Spleen (tissue), 11 donors: Measurements from ENCODE around the gene FAM107B. TPM values are rescaled to one million over a fixed set of nuclear protein-coding genes. Genes with fewer than 3 reads are reported as not detected.

Source experiments
- DNase-seq: peaks from one replicate; pipeline ENCODE4 v3.0.0-alpha.2; 2020
- H3K27ac ChIP-seq, 8 donors: fragments of 200-600 bp; sonication (generic) in 7 of 8; 1 replicate in 4 of 8; 2 replicates in 4 of 8; pipeline versions ENCODE4 v1.5.0 to v1.8.0; 2016 to 2021; ENCODE audit warnings: inconsistent platforms in 4 of 8, mild to moderate bottlenecking in 4 of 8, moderate library complexity in 1 of 8
- H3K27me3 ChIP-seq, 7 donors: fragments of 200-600 bp; sonication (generic) in 6 of 7; replicated peaks in 1 of 7; 1 replicate in 4 of 7; 2 replicates in 3 of 7; pipeline versions ENCODE4 v1.5.0 to v1.8.0; 2016 to 2021; ENCODE audit warnings: inconsistent platforms in 3 of 7, mild to moderate bottlenecking in 1 of 7
- H3K36me3 ChIP-seq, 6 donors: fragments of 200-600 bp; sonication (generic) in 5 of 6; 1 replicate in 4 of 6; 2 replicates in 2 of 6; pipeline versions ENCODE4 v1.5.0 to v1.8.0; 2016 to 2021; ENCODE audit warnings: inconsistent platforms in 2 of 6
- H3K4me1 ChIP-seq, 6 donors: fragments of 200-600 bp; sonication (generic) in 5 of 6; 1 replicate in 3 of 6; 2 replicates in 3 of 6; pipeline versions ENCODE4 v1.5.0 to v1.8.0; 2016 to 2021; ENCODE audit warnings: inconsistent platforms in 3 of 6
- H3K4me3 ChIP-seq, 8 donors: fragments of 200-600 bp; sonication (generic) in 7 of 8; 1 replicate in 4 of 8; 2 replicates in 4 of 8; pipeline versions ENCODE4 v1.5.0 to v1.8.0; 2016 to 2021; ENCODE audit warnings: inconsistent platforms in 4 of 8, mild to moderate bottlenecking in 4 of 8, moderate library complexity in 2 of 8
- H3K9me3 ChIP-seq, 8 donors: fragments of 200-600 bp; sonication (generic) in 7 of 8; 1 replicate in 4 of 8; 2 replicates in 4 of 8; pipeline versions ENCODE4 v1.5.0 to v1.8.0; 2016 to 2021; ENCODE audit warnings: inconsistent platforms in 4 of 8
- POLR2A ChIP-seq, 3 donors: fragments of 450-650 bp; IDR thresholded peaks; one replicate each; pipeline ENCODE4 v1.5.1; 2017; ENCODE audit warnings: antibody characterized with exemption in 3 of 3, mild to moderate bottlenecking in 1 of 3
- POLR2AphosphoS5 ChIP-seq, 3 donors: sonication (generic); formaldehyde crosslinking; IDR thresholded peaks; one replicate each; pipeline ENCODE4 v1.5.1; 2017; ENCODE audit warnings: antibody characterized with exemption in 3 of 3
- WGBS, 5 donors: extraction: QIAGEN DNeasy Blood & Tissue Kit in 3 of 5; methylation state at CpG; one replicate each; pipeline versions ENCODE4 v1.1.5 to v1.1.7; 2013 to 2018; 5-methylcytosine and 5-hydroxymethylcytosine counted together
- intact Hi-C: fragments of 100-400 bp; cut with DNase I; formaldehyde crosslinking; loops from one replicate; pipeline ENCODE4 v1.15.0; 2023; ENCODE audit warnings: low total_unique reads
- polyA plus RNA-seq, 3 donors: library from polyadenylated mRNA; stranded (reverse); fragments of 200-250 nt; gene quantifications; one replicate each; pipeline ENCODE4 v1.2.1, GENCODE V29; 2013
- total RNA-seq, 7 donors: library from RNA; depleted of rRNA in 3 of 7; stranded (reverse); fragments of >200 nt in 3 of 7; fragmentation: NEBNext Ultra II Directional in 4 of 7; extraction: Animal tissue kit (Norgen Biotek cat#: 25700) in 4 of 7; gene quantifications; one replicate each; pipeline versions ENCODE4 v1.1.0 to v1.2.1, GENCODE V29; 2016 to 2021
- TF ChIP-seq, protein P1 (sequence below), 11 experiments: fragments of 200-600 bp in 7 of 11; fragments of 450-650 bp in 4 of 11; sonication (generic) in 4 of 11; IDR thresholded peaks in 8 of 11; conservative IDR thresholded peaks in 3 of 11; 1 replicate in 7 of 11; 2 replicates in 4 of 11; pipeline versions ENCODE4 v1.4.0 to v1.8.0; 2016 to 2021; ENCODE audit warnings: antibody characterized with exemption in 11 of 11, inconsistent platforms in 4 of 11, mild to moderate bottlenecking in 1 of 11
- donor health status: healthy with polysubstance abuse.
- donor health status: DM: no; HTN: no; CAD: no; lungs with moderate emphysema.
- donor health status: DM: no; HTN: no; CAD: no.
- donor health status: Bipolar disorder and iron deficiency.
- donor health status: healthy.
- donor health status: DM: no; HTN: no; CAD: no.
- donor health status: DM: yes; HTN: yes; CAD: no.

Gene FAM107B
- total and polyA plus RNA-seq, 10 donors, result 40.1 to 115 (median 75.5) TPM

DNA sequence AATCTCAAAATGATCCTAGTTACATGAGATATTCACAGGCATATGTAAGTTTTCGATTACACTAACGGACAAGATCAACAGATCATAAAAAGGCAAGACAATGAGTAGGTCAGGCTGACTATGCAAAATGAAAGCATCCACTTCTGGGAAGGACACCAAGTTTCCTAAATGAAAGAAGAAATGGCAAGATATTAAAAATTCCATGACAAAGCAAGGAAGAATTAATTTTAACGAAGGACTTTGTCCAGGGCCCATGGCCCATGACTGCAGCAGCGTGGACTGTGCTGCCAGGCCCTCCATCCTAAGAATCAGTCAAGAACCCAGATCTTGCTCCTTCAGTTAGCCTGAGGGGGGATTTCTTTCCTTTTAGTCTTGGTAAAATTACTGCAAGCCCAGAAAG is 261.6 kb downstream of the FAM107B start:
- Histone ChIP-seq H3K9me3 (peaks cover 0 to 13% (median 10%) of the 10 kb centered on the region in 8 donors), H3K27me3 (no peaks in the 10 kb centered on the region), H3K36me3 (peaks cover 0 to 71% (median 13%) of the 10 kb centered on the region in 6 donors), H3K4me1 (peaks cover 0 to 4% (median under 1%) of the 10 kb centered on the region in 6 donors), H3K27ac (no peak overlapping the region), H3K4me3 (no peak overlapping the region)
- intact Hi-C loops, result no loop called here
- WGBS, 5 donors, result 74 to 87% (median 81%) methylated on average over 4 of the region's 4 CpGs
- DNase-seq, result no peak
- TF ChIP-seq, protein P1, sequence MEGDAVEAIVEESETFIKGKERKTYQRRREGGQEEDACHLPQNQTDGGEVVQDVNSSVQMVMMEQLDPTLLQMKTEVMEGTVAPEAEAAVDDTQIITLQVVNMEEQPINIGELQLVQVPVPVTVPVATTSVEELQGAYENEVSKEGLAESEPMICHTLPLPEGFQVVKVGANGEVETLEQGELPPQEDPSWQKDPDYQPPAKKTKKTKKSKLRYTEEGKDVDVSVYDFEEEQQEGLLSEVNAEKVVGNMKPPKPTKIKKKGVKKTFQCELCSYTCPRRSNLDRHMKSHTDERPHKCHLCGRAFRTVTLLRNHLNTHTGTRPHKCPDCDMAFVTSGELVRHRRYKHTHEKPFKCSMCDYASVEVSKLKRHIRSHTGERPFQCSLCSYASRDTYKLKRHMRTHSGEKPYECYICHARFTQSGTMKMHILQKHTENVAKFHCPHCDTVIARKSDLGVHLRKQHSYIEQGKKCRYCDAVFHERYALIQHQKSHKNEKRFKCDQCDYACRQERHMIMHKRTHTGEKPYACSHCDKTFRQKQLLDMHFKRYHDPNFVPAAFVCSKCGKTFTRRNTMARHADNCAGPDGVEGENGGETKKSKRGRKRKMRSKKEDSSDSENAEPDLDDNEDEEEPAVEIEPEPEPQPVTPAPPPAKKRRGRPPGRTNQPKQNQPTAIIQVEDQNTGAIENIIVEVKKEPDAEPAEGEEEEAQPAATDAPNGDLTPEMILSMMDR (IDR thresholded peaks at IDR 0.05 in 8 of 11, conservative IDR thresholded peaks at IDR 0.05 in 3 of 11), result no peak
- no peak for TF ChIP-seq POLR2AphosphoS5 (IDR thresholded peaks at IDR 0.05)
- TF ChIP-seq POLR2A (IDR thresholded peaks at IDR 0.05), result no peak

DNA sequence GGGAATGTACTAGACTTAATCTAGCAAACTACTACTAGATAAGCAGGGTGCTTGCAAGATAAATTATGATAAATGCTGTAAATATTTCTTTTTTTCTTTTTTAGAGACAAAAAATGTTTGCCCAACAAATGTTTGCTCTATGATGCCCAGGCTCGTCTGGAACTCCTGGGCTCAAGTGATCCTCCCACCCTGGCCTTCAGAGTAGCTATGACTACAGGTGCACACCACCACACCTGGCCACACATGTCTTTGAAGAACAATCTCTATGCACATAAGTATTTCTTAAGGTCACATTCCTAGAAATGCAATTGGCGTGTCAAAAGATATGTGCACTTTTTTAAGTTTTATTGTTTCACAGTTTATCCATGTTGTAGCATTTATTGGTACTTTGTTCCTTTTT is 264.4 kb downstream of the FAM107B start:
- WGBS, 5 donors, result 67 to 94% (median 70%) methylated on average over 2 of the region's 2 CpGs
- Histone ChIP-seq H3K9me3 (peaks cover 0 to 13% (median 9%) of the 10 kb centered on the region in 8 donors), H3K36me3 (peaks cover 0 to 49% (median 9%) of the 10 kb centered on the region in 6 donors), H3K27ac (no peak overlapping the region), H3K27me3 (no peaks in the 10 kb centered on the region), H3K4me1 (peaks cover 0 to 19% (median 10%) of the 10 kb centered on the region in 6 donors), H3K4me3 (no peak overlapping the region)
- TF ChIP-seq POLR2AphosphoS5 (IDR thresholded peaks at IDR 0.05) (no peak), POLR2A (IDR thresholded peaks at IDR 0.05) (no peak)
- TF ChIP-seq, protein P1 (IDR thresholded peaks at IDR 0.05 in 8 of 11, conservative IDR thresholded peaks at IDR 0.05 in 3 of 11), result no peak
- intact Hi-C loops, result no loop called here
- no peak for DNase-seq

DNA sequence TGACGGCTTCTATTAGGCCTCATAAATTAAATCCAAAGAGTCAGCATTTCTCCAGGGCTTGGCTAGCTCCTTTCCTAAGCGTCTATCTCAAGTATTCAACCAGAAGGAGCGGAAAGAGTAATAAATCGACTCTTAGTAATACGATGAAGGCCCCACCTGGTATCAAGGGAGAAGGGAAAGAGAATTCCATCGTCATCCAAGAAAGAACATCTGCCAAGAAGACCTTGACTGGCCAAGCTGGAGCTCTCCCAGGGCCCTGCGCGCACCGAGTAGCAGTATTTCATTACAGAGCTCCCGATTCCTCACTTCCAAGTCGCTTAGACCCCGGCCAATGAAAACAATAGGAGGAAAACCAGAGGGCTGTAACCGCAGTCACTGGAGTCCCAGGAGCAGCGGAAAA is 266.0 kb downstream of the FAM107B start:
- no peak for DNase-seq
- H3K27ac ChIP-seq, result no peak overlapping the region
- H3K4me1 ChIP-seq, result peaks cover 0 to 19% (median 10%) of the 10 kb centered on the region in 6 donors
- peaks cover 0 to 13% (median 9%) of the 10 kb centered on the region in 8 donors for H3K9me3 ChIP-seq
- no peak overlapping the region for H3K4me3 ChIP-seq
- no peaks in the 10 kb centered on the region for H3K27me3 ChIP-seq
- intact Hi-C loops, result no loop called here
- TF ChIP-seq, protein P1 (IDR thresholded peaks at IDR 0.05 in 8 of 11, conservative IDR thresholded peaks at IDR 0.05 in 3 of 11), result no peak
- TF ChIP-seq POLR2AphosphoS5 (IDR thresholded peaks at IDR 0.05) (no peak), POLR2A (IDR thresholded peaks at IDR 0.05) (no peak)
- WGBS, 5 donors, result 92 to 98% (median 97%) methylated on average over 14 of the region's 14 CpGs
- H3K36me3 ChIP-seq, result peaks cover 0 to 49% (median 9%) of the 10 kb centered on the region in 6 donors

DNA sequence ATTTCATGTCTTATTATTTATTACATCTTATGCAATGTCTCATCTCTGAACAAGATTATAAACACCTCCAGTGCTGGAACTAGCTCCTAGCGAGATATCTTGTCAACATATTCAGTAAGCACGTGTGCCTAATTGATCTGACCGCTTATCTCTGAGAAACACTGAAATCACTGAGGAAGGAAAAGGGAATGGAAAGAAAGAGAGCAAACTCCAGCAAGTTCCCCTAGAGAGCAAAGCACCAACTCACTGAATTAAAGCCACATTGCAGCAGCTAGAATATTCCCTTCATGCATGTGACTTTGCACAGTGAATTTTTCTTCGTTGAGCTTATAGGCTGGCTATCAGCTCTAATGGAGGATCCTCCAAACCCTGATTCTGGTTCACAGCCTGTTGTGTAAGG is 266.9 kb downstream of the FAM107B start:
- Histone ChIP-seq H3K27me3 (no peaks in the 10 kb centered on the region), H3K4me3 (no peak overlapping the region), H3K36me3 (peaks cover 0 to 43% (median 9%) of the 10 kb centered on the region in 6 donors), H3K9me3 (peaks cover 0 to 13% (median 9%) of the 10 kb centered on the region in 8 donors), H3K27ac (no peak overlapping the region), H3K4me1 (peaks cover 0 to 19% (median 10%) of the 10 kb centered on the region in 6 donors)
- intact Hi-C loops, result no loop called here
- TF ChIP-seq POLR2AphosphoS5 (IDR thresholded peaks at IDR 0.05) (no peak), POLR2A (IDR thresholded peaks at IDR 0.05) (no peak)
- TF ChIP-seq, protein P1 (IDR thresholded peaks at IDR 0.05 in 8 of 11, conservative IDR thresholded peaks at IDR 0.05 in 3 of 11), result no peak
- WGBS, 5 donors, result 37 to 59% (median 56%) methylated on average over 4 of the region's 4 CpGs
- DNase-seq, result no peak
